LNCAP (cell line): ENCODE results near the gene NPDC1.
A peak's percentile ranks its signal among the peaks of the same experiment; 100 is the strongest.

Experiments
- CTCF ChIP-seq: fragments of 450-650 bp; IDR thresholded peaks from 2 replicates; pipeline ENCODE4 v1.5.1; 2017; ENCODE audit warnings: mild to moderate bottlenecking

NPDC1 gene

GRCh38 chr9:137030538-137031527 is 15.1 kb downstream of the NPDC1 start:
- TF ChIP-seq CTCF, result no peak

DNA sequence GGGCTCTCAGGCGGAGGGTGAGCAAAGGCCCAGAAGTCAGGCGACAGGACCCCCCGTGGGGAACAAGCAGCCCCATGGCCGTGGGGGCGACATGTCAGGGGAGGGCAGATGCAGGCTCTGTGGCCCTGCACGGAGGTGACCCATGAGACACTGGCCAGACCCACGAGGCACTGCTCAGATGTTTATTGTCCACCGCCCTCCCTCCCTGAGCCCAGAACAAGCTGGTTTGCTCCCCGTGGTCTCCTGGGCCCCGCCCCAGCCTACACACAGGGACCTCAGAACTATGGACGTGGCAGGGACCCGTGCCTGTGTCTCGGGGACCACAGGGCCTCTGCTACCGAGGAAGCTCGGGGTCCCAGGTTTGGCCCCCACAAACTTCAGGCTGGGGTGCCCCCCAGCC is 16.0 kb downstream of the NPDC1 start:
- TF ChIP-seq CTCF, result no peak

DNA sequence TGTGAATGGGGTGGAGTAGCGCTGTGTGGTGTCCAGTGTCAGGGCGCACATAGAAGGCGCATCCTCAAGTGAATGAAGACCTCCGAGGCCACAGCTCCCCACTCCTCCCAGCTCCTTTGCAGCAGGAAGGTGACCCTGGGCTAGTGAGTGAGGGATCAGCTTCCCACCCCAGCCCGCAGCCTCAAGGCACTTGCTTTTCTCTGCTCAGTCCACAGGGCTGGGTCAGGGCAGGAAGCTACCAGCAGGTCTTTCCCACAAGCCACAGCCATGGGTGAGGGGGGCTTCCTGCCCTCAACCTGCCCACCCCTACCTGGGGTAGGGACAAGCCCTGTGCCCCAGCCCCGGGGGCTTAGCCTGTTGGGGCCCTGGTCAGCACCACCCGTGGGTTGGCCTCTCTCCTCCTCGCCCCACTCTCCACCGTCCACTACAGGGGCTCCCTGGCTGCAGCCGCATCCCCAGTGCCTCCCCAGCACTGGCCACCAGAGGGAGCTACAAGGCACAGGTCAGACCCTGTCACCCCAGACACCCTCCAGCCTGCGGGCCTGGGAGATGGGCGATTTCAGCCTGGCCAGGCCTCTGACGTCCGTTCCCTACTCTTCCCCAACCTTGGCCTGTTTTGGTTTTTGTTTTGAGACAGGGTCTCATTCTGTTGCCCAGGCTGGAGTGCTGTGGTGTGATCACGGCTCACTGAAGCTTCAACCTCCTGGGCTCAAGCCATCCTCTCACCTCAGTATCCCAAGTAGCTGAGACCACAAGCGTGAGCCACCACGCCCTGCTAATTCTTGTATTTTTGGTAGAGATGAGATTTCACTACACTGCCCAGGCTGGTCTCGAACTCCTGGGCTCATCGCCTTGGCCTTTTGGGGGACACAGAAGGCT is 16.7 kb downstream of the NPDC1 start:
- TF ChIP-seq CTCF, result peak; percentile 98

DNA sequence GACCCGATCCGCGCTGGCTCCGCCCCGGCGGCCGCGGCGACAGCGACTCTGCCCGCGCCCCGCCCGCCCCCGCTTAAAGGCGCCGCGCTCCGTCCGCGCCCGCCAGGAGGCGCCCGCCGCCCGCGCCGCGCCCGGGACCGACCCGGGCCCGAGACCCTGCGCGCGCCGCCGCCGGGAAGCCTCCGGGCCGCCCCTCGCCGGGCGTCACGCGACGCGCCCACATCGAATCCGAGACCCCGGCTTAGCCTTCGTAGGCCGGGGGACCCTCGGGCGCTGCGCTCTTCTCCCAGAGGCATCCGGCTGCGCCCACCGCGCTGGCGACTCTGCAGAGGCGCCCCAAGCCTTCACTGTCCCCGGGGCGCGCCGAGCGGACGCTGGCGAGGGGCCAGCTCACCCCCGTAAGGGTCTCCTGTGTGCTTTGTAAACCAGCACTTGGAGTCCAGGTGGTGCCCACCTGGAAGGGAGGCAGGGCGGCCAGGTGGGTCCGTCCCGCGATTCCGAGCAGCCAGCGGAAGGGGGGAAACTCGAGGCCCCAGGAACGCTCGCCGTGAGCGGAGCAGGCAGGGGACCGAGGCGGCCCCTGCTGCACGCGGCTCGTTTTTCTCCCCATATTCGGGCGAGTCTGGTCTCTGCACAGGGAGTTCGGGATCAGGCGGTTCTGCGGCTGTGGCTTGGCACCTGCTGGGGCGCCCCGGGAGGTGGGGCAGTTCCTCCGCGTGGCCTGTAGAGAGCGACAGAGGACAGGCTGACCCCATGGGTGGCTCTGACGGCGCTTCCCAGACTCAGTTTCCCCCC is 17.5 kb downstream of the NPDC1 start:
- TF ChIP-seq CTCF, result peak; percentile 33

DNA sequence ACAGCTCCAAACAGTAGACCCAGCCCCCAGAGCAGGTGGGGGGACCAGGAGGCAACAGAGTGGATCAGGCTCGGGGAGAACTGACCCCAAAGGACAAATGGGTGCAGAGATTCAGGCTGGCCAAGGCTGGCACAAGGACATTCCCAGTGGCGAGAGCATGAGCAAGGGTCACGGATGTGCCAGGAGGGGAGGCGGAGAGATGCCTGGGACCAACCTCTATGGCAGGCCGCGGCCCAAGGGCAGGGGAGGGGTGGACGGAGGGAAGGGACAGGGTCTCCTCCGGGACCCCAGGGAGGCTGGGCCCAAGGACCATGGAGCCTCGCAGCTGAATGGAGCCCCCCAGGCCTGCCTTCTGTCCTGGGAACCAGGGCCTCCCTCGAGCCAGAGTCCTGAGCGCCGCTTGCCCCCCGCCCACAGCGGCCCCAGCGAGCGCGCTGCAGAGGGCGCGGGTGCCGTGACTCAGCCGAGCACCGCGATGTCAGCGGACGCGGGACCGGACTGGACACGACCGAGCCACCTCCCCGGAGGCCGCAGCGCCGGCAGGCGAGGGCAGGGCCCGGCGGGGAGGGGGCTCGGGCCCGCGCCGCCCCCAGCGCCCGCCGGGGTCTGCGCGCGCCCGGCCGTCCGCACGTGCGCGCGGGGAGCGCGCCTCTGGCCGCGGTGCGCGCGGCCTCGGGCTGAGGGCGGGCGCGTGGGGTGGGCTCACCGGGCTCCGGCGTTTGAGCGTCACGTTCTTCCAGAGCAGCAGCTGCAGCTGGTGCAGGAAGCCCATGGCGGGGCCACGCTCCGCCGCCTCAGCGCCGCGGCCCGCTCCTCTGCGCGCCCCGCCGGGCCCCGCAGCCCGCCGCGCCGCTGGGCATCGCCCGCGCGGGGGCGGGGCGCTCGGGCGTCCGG is 18.4 kb downstream of the NPDC1 start, which contains the start of gene ABCA2:
Gene ABCA2 (minus strand): TSS at position 869 of the 894 bp plus-strand sequence. CDS start 97 bp downstream, at position 772.
- TF ChIP-seq CTCF, result no peak

- TF ChIP-seq CTCF, result no peak
These were observed 19.1 kb downstream of the NPDC1 start for GRCh38 chr9:137026828-137027227.
